GM19193 (cell line): ENCODE measurements around the gene TPCN2.

ENCODE experiments used
- POLR2A ChIP-seq: IDR thresholded peaks from 4 replicates; pipeline ENCODE4 v1.6.1; 2011; ENCODE audit not compliant: insufficient read depth, insufficient read length; ENCODE audit errors: extremely low read depth

Gene TPCN2

GRCh38 chr11:69154938-69155301, 106.2 kb downstream of the TPCN2 start:
- TF ChIP-seq POLR2A: no peak

- peak; percentile 49 for TF ChIP-seq POLR2A
Measured at GRCh38 chr11:69155302-69156234, 106.8 kb downstream of the TPCN2 start, which contains the start of gene SMIM38. Gene SMIM38 (plus strand): TSS chr11:69155935. CDS start chr11:69157847, 1,912 bp downstream.

DNA sequence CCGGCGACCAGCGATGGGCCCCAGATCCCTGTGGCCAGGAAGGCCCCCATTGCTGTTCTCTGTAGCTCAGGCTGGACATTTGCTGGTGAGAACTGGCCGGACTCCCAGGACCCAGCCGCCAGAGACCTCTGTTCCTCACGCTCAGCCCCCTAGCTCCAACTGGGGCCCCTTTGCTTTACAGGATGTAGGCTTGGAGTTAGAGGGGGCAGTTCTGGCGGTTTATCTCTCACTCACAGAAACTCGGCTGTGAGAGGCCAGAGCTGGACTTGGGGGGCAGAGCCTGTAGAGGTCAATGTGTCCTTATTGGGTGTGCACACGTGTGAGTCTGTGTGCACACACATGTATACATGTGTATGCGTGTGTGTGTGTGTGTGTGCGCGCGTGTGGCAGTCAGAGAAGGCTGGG, 107.5 kb downstream of the TPCN2 start:
- no peak for TF ChIP-seq POLR2A

DNA sequence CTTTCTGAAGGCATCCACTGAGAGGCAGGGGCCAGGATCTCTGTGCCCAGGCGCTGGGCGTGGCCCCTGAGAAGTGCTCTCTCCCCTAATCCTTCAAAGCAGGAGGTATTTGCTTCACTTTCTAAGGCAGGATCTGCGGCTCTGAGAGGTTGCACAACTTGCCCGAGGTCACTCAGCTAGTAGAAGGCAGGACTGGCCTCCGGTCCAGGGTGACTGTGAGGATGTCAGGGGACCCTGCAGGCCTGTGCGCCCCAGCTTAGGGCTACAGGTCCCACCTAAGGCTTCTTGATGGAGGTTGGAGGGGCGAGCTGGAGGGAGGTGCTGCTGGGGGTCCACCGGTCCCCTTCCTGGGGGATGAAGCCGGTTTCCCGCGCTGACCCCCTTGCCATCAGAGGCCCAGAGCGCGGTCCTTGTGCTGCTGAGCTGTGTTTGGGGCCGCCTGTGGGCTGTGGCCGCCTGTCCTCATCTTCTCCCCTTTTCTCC, 108.0 kb downstream of the TPCN2 start:
- TF ChIP-seq POLR2A: no peak

DNA sequence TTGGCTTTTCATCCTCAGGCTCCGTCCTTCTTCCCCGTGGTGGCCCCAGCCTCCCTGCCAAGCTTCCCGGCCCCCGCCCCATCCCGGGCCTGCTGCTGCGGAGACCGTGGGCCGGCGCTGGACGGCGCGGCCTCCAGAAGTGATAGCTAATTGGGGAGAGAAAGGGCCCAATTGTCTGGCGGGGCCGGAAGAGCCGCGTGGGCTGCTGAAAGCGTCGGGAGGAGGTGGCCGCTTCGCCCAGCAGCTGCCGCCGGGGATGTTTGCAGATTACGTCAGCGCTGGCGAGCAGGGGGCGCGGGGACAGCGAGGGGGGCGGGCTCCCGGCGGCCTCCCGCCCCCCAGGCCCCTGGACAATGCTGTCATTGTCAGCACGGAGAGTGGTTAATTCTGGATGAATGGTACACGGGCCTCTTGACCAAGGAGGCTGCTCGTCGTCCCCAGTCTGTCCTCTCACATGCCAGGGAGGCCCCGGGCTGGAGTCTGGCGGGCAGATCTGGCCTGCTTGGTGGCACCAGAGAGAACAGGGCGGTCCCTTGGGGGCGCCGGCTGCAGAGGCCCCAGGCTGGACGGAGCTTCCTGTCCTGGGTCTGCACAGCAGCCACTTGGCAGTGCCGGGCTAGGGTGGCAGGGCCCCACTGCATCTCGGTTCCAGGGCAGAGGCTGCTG, 108.6 kb downstream of the TPCN2 start:
- no peak for TF ChIP-seq POLR2A

DNA sequence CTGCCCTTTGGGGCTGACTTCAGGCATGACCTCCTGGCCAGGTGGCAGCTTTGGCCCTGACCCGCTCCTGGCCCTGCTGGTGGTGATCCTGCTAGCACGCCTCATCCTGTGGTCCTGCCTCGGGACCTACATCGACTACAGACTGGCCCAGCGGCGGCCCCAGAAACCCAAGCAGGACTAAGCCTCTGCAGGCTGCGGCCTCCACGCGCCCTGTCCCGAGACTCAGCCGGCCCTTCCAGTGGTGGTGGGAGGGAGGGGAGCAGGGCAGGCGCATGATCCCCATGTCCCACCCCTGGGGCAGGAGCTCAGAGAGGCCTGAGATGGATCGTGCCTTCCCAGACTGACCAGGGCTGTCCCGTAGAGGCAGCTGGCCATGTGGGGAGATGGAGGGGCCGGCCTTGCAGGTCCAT, 109.1 kb downstream of the TPCN2 start:
- TF ChIP-seq POLR2A: no peak

- no peak for TF ChIP-seq POLR2A
Measured at GRCh38 chr11:69158301-69159149, 109.8 kb downstream of the TPCN2 start.

GRCh38 chr11:69159150-69159852, 110.6 kb downstream of the TPCN2 start:
- no peak for TF ChIP-seq POLR2A

- no peak for TF ChIP-seq POLR2A
Measured at GRCh38 chr11:69160296-69161116, 111.8 kb downstream of the TPCN2 start.

DNA sequence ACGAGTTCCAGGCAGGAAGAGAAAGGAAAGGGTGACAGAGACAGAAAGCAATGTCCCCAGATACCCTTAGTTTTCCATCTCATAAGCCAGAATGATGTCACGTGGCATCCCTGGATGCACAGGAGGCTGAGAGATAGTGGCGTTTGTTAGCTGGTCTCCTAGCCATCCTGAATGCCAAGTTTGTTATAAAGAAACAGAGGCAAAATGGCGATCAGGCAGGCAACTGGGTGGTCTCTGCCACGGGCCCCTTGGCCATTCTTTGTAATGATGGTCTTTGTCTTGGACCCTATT, 112.3 kb downstream of the TPCN2 start:
- TF ChIP-seq POLR2A: no peak

- no peak for TF ChIP-seq POLR2A
Measured at GRCh38 chr11:69162505-69162904, 113.8 kb downstream of the TPCN2 start.

GRCh38 chr11:69163842-69164241, 115.1 kb downstream of the TPCN2 start:
- TF ChIP-seq POLR2A: no peak

DNA sequence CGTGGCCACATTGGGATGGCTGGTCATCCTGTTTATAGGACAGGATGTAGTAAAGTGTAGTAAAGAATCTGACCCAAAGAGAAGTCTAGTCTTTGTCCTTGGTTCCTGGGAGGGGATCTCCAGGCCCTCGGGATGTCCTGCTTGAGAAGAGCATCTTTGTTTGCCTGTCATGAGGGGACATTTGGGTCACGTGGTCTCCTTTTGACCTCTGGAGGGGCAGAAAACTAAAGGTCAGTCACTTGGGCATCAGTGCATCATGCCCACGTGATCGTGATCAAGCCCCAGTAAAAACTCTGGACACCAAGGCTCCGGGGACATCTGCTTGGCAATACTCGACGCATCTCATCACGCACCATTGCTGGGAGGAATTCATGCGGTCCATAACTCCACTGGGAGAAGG, 116.1 kb downstream of the TPCN2 start:
- no peak for TF ChIP-seq POLR2A

GRCh38 chr11:69165775-69166174, 117.0 kb downstream of the TPCN2 start:
- TF ChIP-seq POLR2A: no peak
